Measurements from ENCODE around the gene CCL15. TPM values are rescaled to one million over a fixed set of nuclear protein-coding genes. Genes with fewer than 3 reads are reported as not detected.

CCL15 gene
- total and polyA plus RNA-seq, 3 donors from 2014 or later, result 0.87 TPM; not detected in 2

- H3K27me3 ChIP-seq, result no peaks in the 10 kb centered on the region
- DNase-seq, result no peak
- no peaks in the 10 kb centered on the region for H3K36me3 ChIP-seq (ENCODE audit: low read depth, missing control alignments)
- H3K4me1 ChIP-seq, result no peaks in the 10 kb centered on the region
- H3K9me3 ChIP-seq, result no peaks in the 10 kb centered on the region
- 65 to 68% methylated on average over 4 of the region's 4 CpGs for WGBS, 2 donors
- no peak overlapping the region for H3K4me3 ChIP-seq
- no peak overlapping the region for H3K27ac ChIP-seq
- TF ChIP-seq, protein P1, sequence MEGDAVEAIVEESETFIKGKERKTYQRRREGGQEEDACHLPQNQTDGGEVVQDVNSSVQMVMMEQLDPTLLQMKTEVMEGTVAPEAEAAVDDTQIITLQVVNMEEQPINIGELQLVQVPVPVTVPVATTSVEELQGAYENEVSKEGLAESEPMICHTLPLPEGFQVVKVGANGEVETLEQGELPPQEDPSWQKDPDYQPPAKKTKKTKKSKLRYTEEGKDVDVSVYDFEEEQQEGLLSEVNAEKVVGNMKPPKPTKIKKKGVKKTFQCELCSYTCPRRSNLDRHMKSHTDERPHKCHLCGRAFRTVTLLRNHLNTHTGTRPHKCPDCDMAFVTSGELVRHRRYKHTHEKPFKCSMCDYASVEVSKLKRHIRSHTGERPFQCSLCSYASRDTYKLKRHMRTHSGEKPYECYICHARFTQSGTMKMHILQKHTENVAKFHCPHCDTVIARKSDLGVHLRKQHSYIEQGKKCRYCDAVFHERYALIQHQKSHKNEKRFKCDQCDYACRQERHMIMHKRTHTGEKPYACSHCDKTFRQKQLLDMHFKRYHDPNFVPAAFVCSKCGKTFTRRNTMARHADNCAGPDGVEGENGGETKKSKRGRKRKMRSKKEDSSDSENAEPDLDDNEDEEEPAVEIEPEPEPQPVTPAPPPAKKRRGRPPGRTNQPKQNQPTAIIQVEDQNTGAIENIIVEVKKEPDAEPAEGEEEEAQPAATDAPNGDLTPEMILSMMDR (IDR thresholded peaks at IDR 0.05), result no peak
- TF ChIP-seq POLR2A (IDR thresholded peaks at IDR 0.05), result no peak
- intact Hi-C loops (cut with DNase I; ENCODE audit: low total_unique reads), result no loop called here
Measured at GRCh38 chr17:36004594-36005108, 3.3 kb upstream of the CCL15 start.

DNA sequence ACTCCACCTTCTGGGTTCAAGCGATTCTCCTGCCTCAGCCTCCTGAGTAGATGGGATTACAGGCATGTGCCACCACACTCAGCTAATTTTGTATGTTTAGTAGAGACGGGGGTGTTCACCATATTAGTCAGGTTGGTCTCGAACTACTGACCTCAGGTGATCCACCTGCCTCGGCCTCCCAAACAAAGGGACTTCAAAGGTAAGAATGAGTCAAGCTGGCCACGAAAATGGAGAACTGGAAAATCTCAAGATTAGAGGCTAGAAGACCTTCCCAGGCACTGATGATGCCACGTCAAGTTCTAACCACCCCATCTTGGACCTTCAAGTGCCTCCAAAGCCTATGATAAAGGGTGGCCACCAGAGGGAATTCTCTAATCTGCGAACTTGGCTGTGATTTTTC is 1.3 kb upstream of the CCL15 start:
- H3K27me3 ChIP-seq, result no peaks in the 10 kb centered on the region
- 90 to 93% methylated on average over 7 of the region's 7 CpGs for WGBS, 2 donors
- intact Hi-C loops (cut with DNase I; ENCODE audit: low total_unique reads), result no loop called here
- no peaks in the 10 kb centered on the region for H3K9me3 ChIP-seq
- H3K4me1 ChIP-seq, result no peaks in the 10 kb centered on the region
- H3K36me3 ChIP-seq (ENCODE audit: low read depth, missing control alignments), result no peaks in the 10 kb centered on the region
- no peak for TF ChIP-seq POLR2A (IDR thresholded peaks at IDR 0.05)
- TF ChIP-seq, protein P1 (IDR thresholded peaks at IDR 0.05), result no peak
- no peak for DNase-seq
- H3K27ac ChIP-seq, result no peak overlapping the region
- no peak overlapping the region for H3K4me3 ChIP-seq

GRCh38 chr17:36001862-36002603 is 680 bp upstream of the CCL15 start:
- no peaks in the 10 kb centered on the region for H3K4me1 ChIP-seq
- intact Hi-C loops (cut with DNase I; ENCODE audit: low total_unique reads), result no loop called here
- no peak overlapping the region for H3K4me3 ChIP-seq
- no peaks in the 10 kb centered on the region for H3K27me3 ChIP-seq
- H3K36me3 ChIP-seq (ENCODE audit: low read depth, missing control alignments), result no peaks in the 10 kb centered on the region
- no peaks in the 10 kb centered on the region for H3K9me3 ChIP-seq
- 71 to 84% methylated on average over 6 of the region's 6 CpGs for WGBS, 2 donors
- H3K27ac ChIP-seq, result no peak overlapping the region
- no peak for DNase-seq
- TF ChIP-seq, protein P1 (IDR thresholded peaks at IDR 0.05), result no peak
- no peak for TF ChIP-seq POLR2A (IDR thresholded peaks at IDR 0.05)

DNA sequence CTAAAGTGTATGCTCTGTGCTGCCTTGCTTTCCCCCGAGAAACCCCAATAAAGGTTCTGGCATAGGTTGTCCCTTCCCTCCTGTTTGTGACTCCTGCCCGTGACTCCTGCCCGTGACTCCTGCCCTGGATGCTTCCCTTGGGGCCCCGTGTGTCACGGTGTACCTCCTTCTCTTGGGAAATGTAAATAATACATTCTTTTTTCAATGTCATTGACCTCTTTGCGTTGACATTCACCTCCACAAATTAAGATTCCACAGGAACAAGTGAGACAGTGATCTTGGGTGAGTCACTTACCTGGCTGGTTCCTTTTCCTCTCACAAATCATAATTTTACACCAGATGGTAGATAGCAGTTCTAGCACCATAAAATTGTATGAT is 632 bp downstream of the CCL15 start:
- TF ChIP-seq POLR2A (IDR thresholded peaks at IDR 0.05), result no peak
- TF ChIP-seq, protein P1 (IDR thresholded peaks at IDR 0.05), result no peak
- intact Hi-C loops (cut with DNase I; ENCODE audit: low total_unique reads), result no loop called here
- no peak for DNase-seq
- Histone ChIP-seq H3K27me3 (no peaks in the 10 kb centered on the region), H3K36me3 (ENCODE audit: low read depth, missing control alignments) (no peaks in the 10 kb centered on the region), H3K4me3 (no peak overlapping the region), H3K4me1 (no peaks in the 10 kb centered on the region), H3K27ac (no peak overlapping the region), H3K9me3 (no peaks in the 10 kb centered on the region)
- 71 to 82% methylated on average over 6 of the region's 6 CpGs for WGBS, 2 donors

GRCh38 chr17:35998756-35999155 is 2.6 kb downstream of the CCL15 start:
- Histone ChIP-seq H3K4me3 (no peak overlapping the region), H3K4me1 (no peaks in the 10 kb centered on the region), H3K9me3 (no peaks in the 10 kb centered on the region), H3K27ac (no peak overlapping the region), H3K36me3 (ENCODE audit: low read depth, missing control alignments) (no peaks in the 10 kb centered on the region), H3K27me3 (no peaks in the 10 kb centered on the region)
- intact Hi-C loops (cut with DNase I; ENCODE audit: low total_unique reads), result no loop called here
- TF ChIP-seq POLR2A (IDR thresholded peaks at IDR 0.05), result no peak
- WGBS, 2 donors, result 87 to 100% methylated on average over 1 of the region's 1 CpG
- no peak for DNase-seq

Data from testis (tissue), 3 donors.